HG03558 (cell line): ENCODE data around the gene LY86.
"Not testable (repeated sequence)": the region's sequence is repeated elsewhere in the genome, so short reads cannot be mapped to it uniquely, and the experiment has no call there.

Experiments used
- ATAC-seq: cut with Tn5 transposase; IDR thresholded peaks from one replicate; pipeline ENCODE4 v1.9.1; 2021; ENCODE audit warnings: moderate number of reproducible peaks; ENCODE audit not compliant: unreplicated experiment; ENCODE audit errors: extremely low read depth

Gene LY86

DNA sequence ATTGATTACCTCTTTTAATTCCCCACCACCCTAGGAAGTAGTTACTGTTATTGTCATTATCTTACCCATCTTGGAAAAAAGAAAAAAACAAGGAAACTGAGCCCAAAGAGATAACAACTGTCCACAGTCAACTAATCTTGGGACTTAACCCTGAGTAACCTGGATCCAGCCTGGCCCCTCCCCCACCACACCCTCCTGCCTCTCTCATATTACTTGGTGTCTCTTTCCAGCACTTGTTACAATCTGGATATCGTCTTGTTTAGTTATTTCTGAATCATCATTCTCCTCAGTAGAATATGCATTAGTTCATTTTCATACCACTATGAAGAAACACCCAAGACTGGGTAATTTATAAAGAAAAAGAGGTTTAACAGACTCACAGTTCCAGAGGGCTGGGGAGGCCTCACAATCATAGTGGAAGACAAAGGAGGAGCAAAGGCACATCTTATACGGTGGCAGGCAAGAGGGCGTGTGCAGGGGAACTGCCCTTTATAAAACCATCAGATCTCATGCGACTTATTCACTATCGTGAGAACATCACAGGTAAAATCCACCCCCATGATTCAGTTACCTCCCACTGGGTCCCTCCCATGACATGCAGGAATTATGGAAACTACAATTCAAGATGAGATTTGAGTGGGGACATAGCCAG, 60.3 kb downstream of the LY86 start:
- ATAC-seq, result no peak

DNA sequence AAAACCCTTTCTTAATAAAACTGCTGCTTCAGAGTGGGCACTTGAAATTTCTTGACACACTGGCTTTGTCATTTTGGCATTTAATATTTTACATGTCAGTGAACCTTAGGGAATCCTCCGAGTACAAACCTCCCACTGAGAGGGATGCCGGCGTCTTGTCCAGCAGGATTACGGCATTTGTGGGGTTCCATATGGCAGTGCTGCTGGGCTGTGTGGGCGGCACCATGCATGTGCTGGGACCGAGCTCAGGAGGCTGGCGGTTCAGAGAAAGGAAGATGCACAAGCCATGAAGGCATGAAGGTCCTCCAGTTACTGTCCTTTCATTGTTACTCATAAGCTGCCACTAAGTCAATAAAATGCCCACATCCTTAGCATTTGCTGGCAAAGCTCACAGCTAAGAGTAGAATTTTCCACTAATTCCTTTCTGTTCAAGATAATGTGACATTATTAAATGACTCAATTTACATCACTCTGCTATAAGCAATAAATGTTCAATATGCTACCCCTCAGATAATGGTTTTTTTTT, 61.4 kb downstream of the LY86 start:
- no peak for ATAC-seq

GRCh38 chr6:6650839-6651238, 62.3 kb downstream of the LY86 start:
- ATAC-seq, result no peak

GRCh38 chr6:6651335-6651734, 62.8 kb downstream of the LY86 start:
- ATAC-seq, result no peak

DNA sequence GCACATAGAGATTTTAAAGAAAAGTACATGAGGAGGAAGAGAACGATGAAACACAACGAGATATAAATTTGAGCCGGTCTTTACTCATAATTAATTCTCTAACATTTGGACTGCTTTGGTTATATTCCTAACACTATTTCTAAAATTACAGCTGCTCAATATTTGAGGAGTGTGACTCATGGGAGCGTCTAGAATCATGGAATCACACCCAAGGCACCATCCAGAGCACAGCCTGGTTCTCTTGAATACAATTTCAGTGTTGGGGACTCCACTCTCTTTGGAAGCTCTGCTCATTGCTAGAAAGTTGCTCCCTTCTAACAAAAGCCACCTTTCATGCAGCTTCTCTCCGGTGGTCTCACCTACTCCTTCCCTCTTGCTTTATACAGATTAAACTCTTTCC, 64.4 kb downstream of the LY86 start:
- ATAC-seq, result no peak

- no peak for ATAC-seq
Measured at GRCh38 chr6:6654599-6655575, 66.4 kb downstream of the LY86 start.

- no peak for ATAC-seq
Measured at GRCh38 chr6:6655805-6656251, 67.3 kb downstream of the LY86 start.

GRCh38 chr6:6656287-6656686, 67.8 kb downstream of the LY86 start:
- ATAC-seq, result no peak

DNA sequence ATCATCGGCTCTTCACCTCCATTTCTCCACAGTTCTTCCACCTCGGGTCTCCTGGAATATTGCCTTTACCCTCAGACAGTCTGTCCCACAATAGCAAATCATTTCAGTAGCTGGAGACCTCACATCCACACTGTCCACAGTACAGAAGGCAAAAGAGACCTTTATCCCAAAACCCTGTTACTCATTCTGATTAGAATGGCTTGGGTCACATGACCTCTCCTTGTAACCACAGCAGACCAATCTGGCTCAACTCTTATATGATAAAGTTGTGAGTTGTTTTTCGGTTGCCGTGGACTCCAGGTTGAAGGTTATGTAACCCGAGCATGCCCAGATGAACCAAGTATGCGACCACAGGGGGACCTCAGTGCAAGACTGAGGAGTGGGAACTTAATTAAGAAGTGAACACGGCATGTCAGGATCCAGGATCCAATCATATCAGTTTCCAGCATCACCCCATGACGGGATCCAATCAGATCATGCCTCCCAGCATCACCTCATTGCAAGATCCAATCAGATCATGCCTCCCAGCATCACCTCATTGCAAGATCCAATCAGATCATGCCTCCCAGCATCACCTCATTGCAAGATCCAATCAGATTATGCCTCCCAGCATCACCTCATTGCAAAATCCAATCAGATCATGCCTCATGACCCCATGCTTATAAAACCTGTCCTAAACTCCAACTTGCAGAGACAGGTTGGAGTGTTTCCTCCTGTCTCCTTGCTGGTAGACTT, 68.7 kb downstream of the LY86 start:
- no peak for ATAC-seq

DNA sequence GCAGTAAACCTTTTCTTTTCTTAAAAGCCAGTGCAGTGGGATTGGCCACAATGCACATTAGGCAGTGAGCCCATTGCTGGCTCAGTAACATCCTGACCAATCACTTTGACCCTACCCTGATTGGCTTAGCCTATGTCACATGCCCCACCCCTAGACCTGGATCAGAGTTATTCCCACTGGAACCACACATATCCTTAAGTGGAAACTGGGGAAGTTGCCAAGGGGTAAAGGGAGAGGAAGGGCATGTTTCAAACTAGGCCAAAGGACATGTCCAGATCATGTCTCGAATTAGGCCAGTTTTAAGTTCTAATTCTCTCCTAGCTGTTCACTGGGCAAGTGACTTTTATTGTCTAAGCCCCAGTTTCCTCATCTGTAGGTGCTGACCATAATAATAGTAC, 69.3 kb downstream of the LY86 start:
- no peak for ATAC-seq

DNA sequence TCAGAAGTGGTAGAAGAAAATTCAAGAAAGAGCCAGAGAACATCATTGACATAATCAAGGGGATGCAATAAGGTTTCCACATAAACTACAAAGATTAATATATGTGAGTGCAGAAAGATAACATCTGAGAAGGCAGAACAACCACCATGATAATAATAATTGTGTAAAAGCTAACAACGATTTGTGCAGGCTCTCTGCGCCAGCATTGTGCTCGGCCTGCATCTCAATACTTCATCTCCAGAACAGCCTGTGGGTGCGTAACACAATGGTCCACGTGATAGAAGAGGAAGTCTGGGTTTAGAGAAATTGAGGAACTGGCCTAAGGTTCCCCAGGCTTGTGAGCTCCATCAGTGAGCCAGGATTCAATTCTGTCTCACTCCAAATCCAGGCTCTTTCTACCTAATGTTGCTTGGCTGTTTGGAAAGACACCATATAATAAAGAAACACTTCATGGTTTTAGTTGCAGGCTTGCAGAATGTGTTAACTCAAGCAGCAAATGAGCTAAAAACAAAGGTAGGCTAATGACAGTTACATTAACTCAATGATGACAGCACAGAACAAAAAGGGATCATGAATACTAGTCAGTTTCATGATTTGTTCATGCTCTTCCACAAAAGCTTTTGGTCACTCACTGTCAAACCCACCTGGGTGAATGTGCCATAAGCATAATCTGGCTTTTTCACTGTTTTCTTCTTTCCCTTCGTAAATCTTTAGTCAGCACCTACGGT, 71.2 kb downstream of the LY86 start:
- no peak for ATAC-seq

GRCh38 chr6:6660339-6661045, 72.0 kb downstream of the LY86 start:
- ATAC-seq, result no peak

DNA sequence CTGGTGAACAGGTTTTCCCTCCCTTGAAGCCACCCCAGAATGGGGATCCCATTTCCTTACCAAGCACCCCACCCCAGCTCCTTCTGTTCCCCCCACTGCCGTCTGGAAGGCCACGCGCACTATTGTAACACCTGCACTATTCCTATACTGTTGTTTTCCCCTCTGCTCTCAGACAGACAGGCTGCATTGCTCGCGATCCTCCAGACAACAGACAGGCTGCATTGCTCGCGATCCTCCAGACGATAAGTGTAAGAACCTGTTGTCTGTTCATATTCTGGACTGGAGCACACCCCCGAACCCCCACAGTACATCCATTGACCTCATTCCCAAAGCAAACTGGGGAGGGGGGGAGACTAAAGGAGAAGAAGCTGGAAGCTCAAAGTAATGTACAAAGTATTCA, 72.7 kb downstream of the LY86 start:
- no peak for ATAC-seq

DNA sequence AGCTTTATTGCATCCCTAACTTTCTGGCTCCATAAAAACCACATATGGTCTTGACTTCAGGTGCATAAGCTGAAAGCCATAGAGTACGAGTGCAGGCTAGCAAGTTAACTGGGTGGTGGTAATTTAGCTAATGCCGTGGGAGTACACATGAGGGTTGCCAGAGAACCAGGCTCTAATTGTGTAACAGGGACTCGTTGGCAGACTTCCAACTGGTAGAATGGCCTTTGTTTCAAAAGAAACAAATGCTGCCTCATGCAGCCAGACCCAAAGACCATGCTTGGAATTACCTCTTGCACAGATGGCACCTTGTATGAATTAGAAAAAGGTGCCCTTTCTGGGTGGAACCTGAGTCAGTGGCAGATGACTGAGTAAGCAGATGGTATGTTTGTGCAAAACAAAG, 73.2 kb downstream of the LY86 start:
- ATAC-seq, result no peak

DNA sequence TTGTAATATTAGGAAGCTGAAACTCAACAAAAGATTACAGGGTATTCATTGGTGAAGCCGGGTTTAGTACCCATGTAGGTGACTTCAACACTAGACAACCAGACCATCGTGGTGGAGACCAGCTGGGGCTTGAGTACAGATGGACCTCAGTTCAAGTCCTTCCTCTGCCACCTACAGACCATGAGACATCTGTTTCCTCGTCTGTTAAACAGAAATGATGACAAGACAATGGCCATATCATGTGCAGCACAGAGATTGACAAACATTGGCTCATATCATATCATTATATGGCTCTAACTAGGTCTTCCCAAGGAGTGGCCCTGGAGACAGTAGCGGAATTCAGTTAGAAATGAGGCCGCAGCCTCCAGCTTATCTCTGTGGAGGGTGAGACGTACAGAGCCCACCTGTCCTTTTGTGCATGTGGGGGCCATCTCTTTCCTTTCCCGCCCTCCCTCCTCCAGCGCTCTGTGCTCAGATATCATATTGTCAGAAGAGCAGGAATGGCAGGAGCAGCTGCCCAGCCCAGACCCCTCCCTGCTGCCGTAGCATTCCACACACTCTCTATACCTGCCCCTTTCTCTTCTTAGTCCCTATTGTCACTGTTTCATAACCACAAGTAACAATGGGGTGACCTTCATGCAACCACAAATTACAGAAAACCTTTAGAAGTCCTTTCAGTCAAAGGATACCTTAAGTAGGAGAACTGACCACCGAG, 75.1 kb downstream of the LY86 start:
- no peak for ATAC-seq

DNA sequence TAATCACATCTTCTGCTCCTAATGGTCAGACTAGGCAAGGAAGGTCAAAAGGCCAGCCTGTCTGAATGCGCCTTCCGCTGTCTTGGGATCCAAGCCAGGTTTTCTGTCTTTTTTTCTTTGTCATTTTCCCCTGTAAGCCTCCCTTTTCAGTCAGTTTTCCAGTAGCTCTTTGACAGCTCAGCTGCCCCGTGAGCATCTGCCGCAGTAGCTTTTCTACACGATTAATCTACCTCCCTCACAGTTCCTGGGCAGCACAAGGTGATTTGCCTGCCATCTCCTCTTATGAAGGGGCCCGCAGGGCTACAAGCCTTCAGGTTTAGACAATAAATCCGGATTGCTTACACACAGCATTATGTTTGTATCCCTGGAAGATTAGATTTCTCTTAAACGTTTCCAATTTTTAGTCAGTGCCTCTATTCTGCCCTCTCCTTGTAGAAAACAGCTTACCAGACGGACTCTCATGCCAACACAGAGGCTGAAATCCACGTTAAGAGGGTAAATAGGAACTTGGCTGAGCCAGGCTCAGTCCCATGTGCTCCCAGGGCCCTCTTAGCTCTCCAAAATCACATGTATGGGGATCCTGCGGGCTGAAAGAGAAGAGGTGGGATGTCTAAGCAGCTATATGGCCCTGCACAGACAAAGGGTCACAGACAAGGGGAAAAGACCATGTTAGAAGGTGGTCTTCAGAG, 77.2 kb downstream of the LY86 start:
- ATAC-seq, result no peak

DNA sequence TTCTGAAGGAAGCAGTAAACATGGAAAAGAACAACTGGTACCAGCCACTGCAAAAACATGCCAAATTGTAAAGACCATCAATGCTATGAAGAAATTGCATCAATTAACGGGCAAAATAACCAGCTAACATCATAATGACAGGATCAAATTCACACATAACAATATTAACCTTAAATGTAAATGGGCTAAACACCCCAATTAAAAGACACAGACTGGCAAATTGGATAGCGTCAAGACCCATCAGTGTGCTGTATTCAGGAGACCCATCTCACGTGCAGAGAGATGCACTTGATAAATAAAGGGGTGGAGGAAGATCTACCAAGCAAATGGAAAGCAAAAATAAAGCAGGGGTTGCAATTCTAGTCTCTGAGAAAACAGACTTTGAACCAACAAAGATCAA, 81.6 kb downstream of the LY86 start:
- not testable (repeated sequence) for ATAC-seq

GRCh38 chr6:6674872-6675271, 86.4 kb downstream of the LY86 start:
- ATAC-seq, result no peak
